Neural cell (in vitro differentiated cells): ENCODE data around the gene PSMB8.

ENCODE experiments used
- CTCF ChIP-seq: fragments of 450-650 bp; IDR thresholded peaks from 2 replicates; pipeline ENCODE4 v1.5.1; 2014; ENCODE audit warnings: antibody characterized with exemption, mild to moderate bottlenecking, moderate library complexity; ENCODE audit not compliant: poor library complexity, severe bottlenecking
- EP300 ChIP-seq: fragments of 450-650 bp; conservative IDR thresholded peaks from 2 replicates; pipeline ENCODE4 v1.6.1; 2014; ENCODE audit warnings: antibody characterized with exemption, mild to moderate bottlenecking, moderate library complexity; ENCODE audit not compliant: poor library complexity, severe bottlenecking
- EZH2 ChIP-seq: fragments of 200-600, 300-800 bp; shearing (Covaris generic), sonication (generic); IDR thresholded peaks from 2 replicates; pipeline ENCODE4 v1.6.1; 2014; ENCODE audit warnings: antibody characterized with exemption, low read length, borderline replicate concordance, mild to moderate bottlenecking; ENCODE audit not compliant: insufficient read depth, poor library complexity, severe bottlenecking
- POLR2AphosphoS5 ChIP-seq: IDR thresholded peaks from 2 replicates; pipeline ENCODE4 v1.6.1; 2012
- REST ChIP-seq: IDR thresholded peaks from 2 replicates; pipeline ENCODE4 v1.6.1; 2012; ENCODE audit warnings: borderline replicate concordance
- SMC3 ChIP-seq: fragments of 450-650 bp; conservative IDR thresholded peaks from 2 replicates; pipeline ENCODE4 v1.6.1; 2014; ENCODE audit warnings: antibody characterized with exemption, mild to moderate bottlenecking, moderate library complexity; ENCODE audit not compliant: poor library complexity

- TF ChIP-seq CTCF (no peak), EP300 (no peak), SMC3 (no peak), EZH2 (no peak), REST (no peak), POLR2AphosphoS5 (no peak)
These were observed 29.7 kb downstream of the PSMB8 start for GRCh38 chr6:32814145-32814544.
